Suprapubic skin (tissue), 4 donors: ENCODE results near the gene TAC1.

ENCODE experiments used
- CTCF ChIP-seq, 2 donors: fragments of 200-600 bp in 1 of 2; fragments of 450-650 bp in 1 of 2; sonication (generic) in 1 of 2; IDR thresholded peaks; one replicate each; pipeline ENCODE4 v1.5.1; 2016 to 2019; ENCODE audit warnings: antibody characterized with exemption in 2 of 2, mild to moderate bottlenecking in 1 of 2, moderate library complexity in 1 of 2
- EP300 ChIP-seq: sonication (generic); formaldehyde crosslinking; IDR thresholded peaks from one replicate; pipeline ENCODE4 v1.6.1; 2017; ENCODE audit warnings: antibody characterized with exemption
- POLR2A ChIP-seq, 2 donors: fragments of 450-650 bp; IDR thresholded peaks; one replicate each; pipeline ENCODE4 v1.6.1; 2017; ENCODE audit warnings: antibody characterized with exemption in 2 of 2, mild to moderate bottlenecking in 2 of 2, moderate library complexity in 2 of 2
- POLR2AphosphoS5 ChIP-seq, 3 donors: sonication (generic); formaldehyde crosslinking; IDR thresholded peaks; one replicate each; pipeline ENCODE4 v1.6.1; 2017; ENCODE audit warnings: antibody characterized with exemption in 3 of 3

DNA sequence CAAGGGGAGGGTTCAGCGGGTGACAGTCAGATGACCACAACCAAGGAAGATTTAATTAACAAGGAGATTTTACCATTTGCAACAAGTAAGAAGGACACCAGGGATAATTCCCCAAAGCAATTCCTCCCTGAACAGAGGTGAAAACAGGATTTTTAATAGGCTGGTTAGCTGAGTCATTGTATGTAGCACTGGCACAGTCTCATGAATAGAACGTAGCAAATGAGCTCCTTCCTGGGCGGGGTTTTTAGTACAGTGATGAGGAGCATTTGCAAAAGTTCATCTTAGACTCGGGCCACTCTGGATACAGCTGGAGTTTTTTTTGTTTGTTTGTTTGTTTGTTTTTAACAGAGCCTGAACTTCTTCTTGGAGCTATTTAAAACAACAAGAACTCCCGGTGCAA, 39.0 kb downstream of the TAC1 start:
- TF ChIP-seq EP300 (no peak), POLR2A (IDR thresholded peaks at IDR 0.05) (no peak), CTCF (IDR thresholded peaks at IDR 0.05) (no peak), POLR2AphosphoS5 (IDR thresholded peaks at IDR 0.05) (no peak)
